H9 (cell line): ENCODE data around the gene MGAT4B. TPM values are rescaled to one million over a fixed set of nuclear protein-coding genes. Genes with fewer than 3 reads are reported as not detected.

Source experiments
- DNase-seq: peaks from one replicate; pipeline ENCODE4 v3.0.0-alpha.2; 2017
- H2AFZ ChIP-seq: one replicate; pipeline ENCODE4 v1.6.1; 2013; ENCODE audit warnings: mild to moderate bottlenecking, low read length, control low read depth, moderate library complexity
- H2AK5ac ChIP-seq: 2 replicates; pipeline ENCODE4 v1.6.1; 2013; ENCODE audit warnings: low read length, control low read depth, mixed read lengths; ENCODE audit not compliant: insufficient read length
- H2BK120ac ChIP-seq: one replicate; pipeline ENCODE4 v1.6.1; 2013; ENCODE audit warnings: low read depth, mild to moderate bottlenecking, low read length, control low read depth, inconsistent platforms; ENCODE audit not compliant: poor library complexity, severe bottlenecking
- H2BK12ac ChIP-seq: 2 replicates; pipeline ENCODE4 v1.6.1; 2013; ENCODE audit warnings: low read length, control low read depth, mixed read lengths, low read depth; ENCODE audit not compliant: insufficient read length
- H2BK15ac ChIP-seq: 2 replicates; pipeline ENCODE4 v1.6.1; 2013; ENCODE audit warnings: low read depth, low read length, control low read depth
- H2BK20ac ChIP-seq: one replicate; pipeline ENCODE4 v1.6.1; 2013; ENCODE audit warnings: low read depth, mild to moderate bottlenecking, low read length, control low read depth, inconsistent platforms; ENCODE audit not compliant: poor library complexity, severe bottlenecking
- H2BK5ac ChIP-seq: 2 replicates; pipeline ENCODE4 v1.6.1; 2013; ENCODE audit warnings: low read length, control low read depth, mixed read lengths; ENCODE audit not compliant: insufficient read length
- H3K14ac ChIP-seq: 2 replicates; pipeline ENCODE4 v1.6.1; 2013; ENCODE audit warnings: low read length, control low read depth; ENCODE audit not compliant: insufficient read depth
- H3K18ac ChIP-seq: 2 replicates; pipeline ENCODE4 v1.6.1; 2013; ENCODE audit warnings: low read depth, mild to moderate bottlenecking, mixed read lengths, low read length, control low read depth; ENCODE audit not compliant: insufficient read length
- H3K23ac ChIP-seq: 2 replicates; pipeline ENCODE4 v1.6.1; 2013; ENCODE audit warnings: low read length, control low read depth, mixed read lengths, low read depth; ENCODE audit not compliant: insufficient read length
- H3K23me2 ChIP-seq: 2 replicates; pipeline ENCODE4 v1.6.1; 2013; ENCODE audit warnings: low read depth, mild to moderate bottlenecking, mixed read lengths, low read length, control low read depth; ENCODE audit not compliant: insufficient read length, poor library complexity, severe bottlenecking
- H3K27ac ChIP-seq: 2 replicates; pipeline ENCODE4 v1.5.1; 2013; ENCODE audit warnings: low read length, control low read depth, mixed read lengths, low read depth; ENCODE audit not compliant: insufficient read length
- H3K27me3 ChIP-seq: 2 replicates; pipeline ENCODE4 v1.6.1; 2013; ENCODE audit warnings: low read length, control low read depth, inconsistent platforms; ENCODE audit not compliant: insufficient read depth
- H3K4ac ChIP-seq: 2 replicates; pipeline ENCODE4 v1.6.1; 2013; ENCODE audit warnings: low read depth, mild to moderate bottlenecking, control low read depth, inconsistent platforms, low read length, moderate library complexity
- H3K4me1 ChIP-seq: 2 replicates; pipeline ENCODE4 v1.6.1; 2013; ENCODE audit warnings: low read length, control low read depth, inconsistent platforms; ENCODE audit not compliant: insufficient read depth
- H3K4me2 ChIP-seq: 2 replicates; pipeline ENCODE4 v1.6.1; 2013; ENCODE audit warnings: low read length, control low read depth, mixed read lengths; ENCODE audit not compliant: insufficient read length, insufficient read depth
- H3K56ac ChIP-seq: 2 replicates; pipeline ENCODE4 v1.6.1; 2013; ENCODE audit warnings: low read depth, mild to moderate bottlenecking, mixed read lengths, low read length, control low read depth; ENCODE audit not compliant: insufficient read length
- H3K79me1 ChIP-seq: 2 replicates; pipeline ENCODE4 v1.6.1; 2013; ENCODE audit warnings: low read depth, mild to moderate bottlenecking, moderate library complexity, low read length, control low read depth, inconsistent platforms; ENCODE audit not compliant: insufficient read depth, poor library complexity, severe bottlenecking
- H3K79me2 ChIP-seq: 2 replicates; pipeline ENCODE4 v1.6.1; 2013; ENCODE audit warnings: low read length, control low read depth, inconsistent platforms; ENCODE audit not compliant: insufficient read depth
- H3K9ac ChIP-seq: 2 replicates; pipeline ENCODE4 v1.6.1; 2013; ENCODE audit warnings: low read length, control low read depth, mixed read lengths; ENCODE audit not compliant: insufficient read length; ENCODE audit errors: extremely low read depth
- H3K9me3 ChIP-seq: one replicate; pipeline ENCODE4 v1.6.1; 2013; ENCODE audit warnings: low read depth, low read length, inconsistent platforms; ENCODE audit not compliant: control insufficient read depth
- H3T11ph ChIP-seq: one replicate; pipeline ENCODE4 v1.6.1; 2013; ENCODE audit warnings: mild to moderate bottlenecking, low read length, control low read depth, inconsistent platforms
- H4K20me1 ChIP-seq: one replicate; pipeline ENCODE4 v1.6.1; 2013; ENCODE audit not compliant: control insufficient read depth, insufficient read length, insufficient read depth
- H4K5ac ChIP-seq: 2 replicates; pipeline ENCODE4 v1.6.1; 2013; ENCODE audit warnings: low read depth, mild to moderate bottlenecking, mixed read lengths, low read length, control low read depth; ENCODE audit not compliant: insufficient read length
- H4K8ac ChIP-seq: replicated peaks from 2 replicates; pipeline ENCODE4 v1.6.1; 2013; ENCODE audit warnings: low read length, control low read depth, mixed read lengths, low read depth; ENCODE audit not compliant: insufficient read length
- H4K91ac ChIP-seq: 2 replicates; pipeline ENCODE4 v1.6.1; 2013; ENCODE audit warnings: low read depth, mild to moderate bottlenecking, moderate library complexity, mixed read lengths, low read length, control low read depth; ENCODE audit not compliant: insufficient read length
- H3K27ac Mint-ChIP-seq, 3 experiments: 2 replicates in 2 of 3; 3 replicates in 1 of 3; pipeline ENCODE4 v1.8.0; 2020 to 2021; ENCODE audit warnings: mixed read lengths in 3 of 3, mild to moderate bottlenecking in 1 of 3, moderate library complexity in 1 of 3
- H3K27me3 Mint-ChIP-seq: 2 replicates; pipeline ENCODE4 v1.8.0; 2021; ENCODE audit warnings: low read depth, mild to moderate bottlenecking, moderate library complexity, mixed read lengths
- H3K36me3 Mint-ChIP-seq, 3 experiments: 2 replicates in 2 of 3; 3 replicates in 1 of 3; pipeline ENCODE4 v1.8.0; 2020 to 2021; ENCODE audit warnings: low read depth in 3 of 3, mixed read lengths in 3 of 3; ENCODE audit not compliant: insufficient read depth in 1 of 3
- H3K4me1 Mint-ChIP-seq, 2 experiments: 2 replicates each; pipeline ENCODE4 v1.8.0; 2020; ENCODE audit warnings: mixed read lengths in 2 of 2
- H3K4me3 Mint-ChIP-seq, 2 experiments: 2 replicates in 1 of 2; 3 replicates in 1 of 2; pipeline ENCODE4 v1.8.0; 2020 to 2021; ENCODE audit warnings: mild to moderate bottlenecking in 2 of 2, mixed read lengths in 2 of 2, moderate library complexity in 1 of 2
- H3K9me3 Mint-ChIP-seq, 2 experiments: 2 replicates in 1 of 2; 3 replicates in 1 of 2; pipeline ENCODE4 v1.8.0; 2020; ENCODE audit warnings: mild to moderate bottlenecking in 2 of 2, mixed read lengths in 2 of 2, moderate library complexity in 1 of 2
- WGBS: extraction: QIAGEN DNeasy Blood & Tissue Kit; methylation state at CpG from one replicate; pipeline ENCODE4 v1.1.7; 2013; ENCODE audit warnings: missing lambda C conversion rate, low lambda C conversion rate, mixed read lengths; ENCODE audit not compliant: insufficient read length; ENCODE audit errors: extremely low coverage; 5-methylcytosine and 5-hydroxymethylcytosine counted together
- total RNA-seq: library from RNA; stranded (reverse); gene quantifications from 2 replicates; pipeline ENCODE4 v1.2.1, GENCODE V29; 2021
- TF ChIP-seq, protein P1 (sequence below): fragments of 200-600 bp; sonication (generic); conservative IDR thresholded peaks from 3 replicates; pipeline ENCODE4 v1.8.0; 2021; ENCODE audit warnings: antibody characterized with exemption, mild to moderate bottlenecking

The MGAT4B gene
- total RNA-seq, 1 experiment from 2014 or later = 147 TPM

DNA sequence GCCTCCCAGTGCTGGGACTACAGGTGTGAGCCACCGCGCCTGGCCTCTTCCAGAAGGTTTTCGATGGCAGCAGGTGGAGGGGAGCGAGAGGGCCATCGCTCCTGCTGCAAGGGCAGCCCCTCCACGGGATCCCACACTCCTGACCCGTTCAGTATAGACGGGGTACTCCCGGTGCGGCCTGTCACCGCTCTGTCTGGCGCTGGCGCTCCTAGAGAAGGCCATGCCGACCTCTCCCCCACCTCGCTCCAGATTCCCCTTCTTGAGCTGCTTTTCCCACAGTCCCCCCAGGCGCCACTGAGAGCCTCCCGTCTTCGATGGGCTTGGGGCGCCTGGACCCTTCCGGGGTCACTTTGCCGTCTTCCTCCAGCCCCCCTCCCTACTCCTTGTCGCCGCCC lies 9.7 kb upstream of the MGAT4B start:
- Histone ChIP-seq H3K23ac (no peak overlapping the region), H4K91ac (no peak overlapping the region), H3K79me2 (no peaks in the 10 kb centered on the region), H3K4me1 (no peaks in the 10 kb centered on the region; the same call in 1 of the 2 replicates), H3K27me3 (no peaks in the 10 kb centered on the region), H3K56ac (no peak overlapping the region), H3K9me3 (no peaks in the 10 kb centered on the region), H3K27ac (no peak overlapping the region), H2BK15ac (no peak overlapping the region), H3K18ac (no peak overlapping the region), H2AFZ (no peak overlapping the region), H2BK12ac (no peak overlapping the region), H3K4ac (no peak overlapping the region), H2AK5ac (no peak overlapping the region), H2BK5ac (no peak overlapping the region), H2BK20ac (no peak overlapping the region), H3K4me2 (peak overlapping the region; percentile 19), H2BK120ac (no peak overlapping the region), H3K9ac (no peak overlapping the region), H3K79me1 (no peaks in the 10 kb centered on the region), H3K23me2 (peaks cover 16% of the 10 kb centered on the region), H4K5ac (no peak overlapping the region), H3T11ph (no peak overlapping the region), H4K8ac (no peak overlapping the region), H4K20me1 (no peaks in the 10 kb centered on the region), H3K14ac (no peak overlapping the region; the same call in 1 of the 2 replicates)
- no peak for DNase-seq
- no peak overlapping the region for H3K27ac Mint-ChIP-seq
- TF ChIP-seq, protein P1, sequence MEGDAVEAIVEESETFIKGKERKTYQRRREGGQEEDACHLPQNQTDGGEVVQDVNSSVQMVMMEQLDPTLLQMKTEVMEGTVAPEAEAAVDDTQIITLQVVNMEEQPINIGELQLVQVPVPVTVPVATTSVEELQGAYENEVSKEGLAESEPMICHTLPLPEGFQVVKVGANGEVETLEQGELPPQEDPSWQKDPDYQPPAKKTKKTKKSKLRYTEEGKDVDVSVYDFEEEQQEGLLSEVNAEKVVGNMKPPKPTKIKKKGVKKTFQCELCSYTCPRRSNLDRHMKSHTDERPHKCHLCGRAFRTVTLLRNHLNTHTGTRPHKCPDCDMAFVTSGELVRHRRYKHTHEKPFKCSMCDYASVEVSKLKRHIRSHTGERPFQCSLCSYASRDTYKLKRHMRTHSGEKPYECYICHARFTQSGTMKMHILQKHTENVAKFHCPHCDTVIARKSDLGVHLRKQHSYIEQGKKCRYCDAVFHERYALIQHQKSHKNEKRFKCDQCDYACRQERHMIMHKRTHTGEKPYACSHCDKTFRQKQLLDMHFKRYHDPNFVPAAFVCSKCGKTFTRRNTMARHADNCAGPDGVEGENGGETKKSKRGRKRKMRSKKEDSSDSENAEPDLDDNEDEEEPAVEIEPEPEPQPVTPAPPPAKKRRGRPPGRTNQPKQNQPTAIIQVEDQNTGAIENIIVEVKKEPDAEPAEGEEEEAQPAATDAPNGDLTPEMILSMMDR = no peak
- H3K36me3 Mint-ChIP-seq = peaks cover 5 to 33% (median 21%) of the 10 kb centered on the region in 3 experiments; a peak in 6 of 7 replicates
- peaks cover 37% of the 10 kb centered on the region in 2 experiments for H3K4me1 Mint-ChIP-seq
- WGBS = no CpG with 5 or more reads among the region's 23 CpGs
- peak overlapping the region; percentile 46 to 77 for H3K4me3 Mint-ChIP-seq
- H3K9me3 Mint-ChIP-seq = no peaks in the 10 kb centered on the region; a peak in 1 of 5 replicates
- H3K27me3 Mint-ChIP-seq = peaks cover 13% of the 10 kb centered on the region
